Lower leg skin (tissue), 3 donors: ENCODE results near the gene BRD3OS.

Experiments used
- CTCF ChIP-seq, 3 donors: fragments of 450-650 bp; IDR thresholded peaks; one replicate each; pipeline ENCODE4 v1.5.1; 2016; ENCODE audit warnings: antibody characterized with exemption in 3 of 3, mild to moderate bottlenecking in 3 of 3, moderate library complexity in 2 of 3
- POLR2A ChIP-seq, 2 donors: fragments of 450-650 bp; IDR thresholded peaks; one replicate each; pipeline ENCODE4 v1.6.1; 2016 to 2017; ENCODE audit warnings: antibody characterized with exemption in 2 of 2, mild to moderate bottlenecking in 1 of 2, moderate library complexity in 1 of 2

- no peak for TF ChIP-seq CTCF (IDR thresholded peaks at IDR 0.05)
- no peak for TF ChIP-seq POLR2A (IDR thresholded peaks at IDR 0.05)
Measured at GRCh38 chr9:133991214-133991921, 33.9 kb upstream of the BRD3OS start.
